NCI-H2227 (cell line): ENCODE results near the gene EEF1A2.

Experiments
- DNase-seq: peaks from one replicate; lab custom pipeline; 2025; ENCODE audit not compliant: unreplicated experiment; lab: John Stamatoyannopoulos, UW

The EEF1A2 gene

GRCh38 chr20:63498960-63499337, at the start of gene EEF1A2:
Gene EEF1A2, minus strand, starts transcription at chr20:63499083. Its CDS starts 1,320 bp downstream, at chr20:63497763.
- peak; percentile 81 for DNase-seq

GRCh38 chr20:63548542-63548941, 49.7 kb upstream of the EEF1A2 start:
- no peak for DNase-seq

- DNase-seq, result no peak
Measured at GRCh38 chr20:63547725-63548480, 49.0 kb upstream of the EEF1A2 start, which contains the start of gene SRMS. Gene SRMS, minus strand, starts transcription at chr20:63547749. Its CDS starts 286 bp downstream, at chr20:63547463.

GRCh38 chr20:63546956-63547724, 48.3 kb upstream of the EEF1A2 start:
- no peak for DNase-seq

GRCh38 chr20:63546256-63546955, 47.5 kb upstream of the EEF1A2 start:
- DNase-seq, result no peak

- no peak for DNase-seq
Measured at GRCh38 chr20:63545814-63546213, 46.9 kb upstream of the EEF1A2 start.

- DNase-seq, result no peak
Measured at GRCh38 chr20:63544958-63545516, 46.2 kb upstream of the EEF1A2 start.

- no peak for DNase-seq
Measured at GRCh38 chr20:63544241-63544957, 45.5 kb upstream of the EEF1A2 start.

GRCh38 chr20:63543733-63544132, 44.9 kb upstream of the EEF1A2 start:
- DNase-seq, result no peak

GRCh38 chr20:63543131-63543530, 44.2 kb upstream of the EEF1A2 start:
- no peak for DNase-seq

GRCh38 chr20:63542696-63543095, 43.8 kb upstream of the EEF1A2 start:
- DNase-seq, result no peak

GRCh38 chr20:63542031-63542559, 43.2 kb upstream of the EEF1A2 start:
- no peak for DNase-seq

GRCh38 chr20:63541371-63541770, 42.5 kb upstream of the EEF1A2 start:
- no peak for DNase-seq

- DNase-seq, result no peak
Measured at GRCh38 chr20:63540417-63541186, 41.7 kb upstream of the EEF1A2 start.

- DNase-seq, result no peak
Measured at GRCh38 chr20:63539441-63540370, 40.8 kb upstream of the EEF1A2 start.

GRCh38 chr20:63539092-63539430, 40.2 kb upstream of the EEF1A2 start:
- DNase-seq, result no peak

- no peak for DNase-seq
Measured at GRCh38 chr20:63538204-63539091, 39.6 kb upstream of the EEF1A2 start.
